Measurements from ENCODE around the gene GSTCD. TPM values are rescaled to one million over a fixed set of nuclear protein-coding genes. Genes with fewer than 3 reads are reported as not detected.

The GSTCD gene
- total and polyA plus RNA-seq, 9 of the 15 experiments (the other 6 are each of a cell fraction or from before 2014, with no cell fraction given), result 4.5 to 36.3 (median 16.0) TPM

GRCh38 chr4:105708181-105709080, at the start of gene GSTCD, which contains the start of gene INTS12 (continued):
- TF ChIP-seq, protein P1, sequence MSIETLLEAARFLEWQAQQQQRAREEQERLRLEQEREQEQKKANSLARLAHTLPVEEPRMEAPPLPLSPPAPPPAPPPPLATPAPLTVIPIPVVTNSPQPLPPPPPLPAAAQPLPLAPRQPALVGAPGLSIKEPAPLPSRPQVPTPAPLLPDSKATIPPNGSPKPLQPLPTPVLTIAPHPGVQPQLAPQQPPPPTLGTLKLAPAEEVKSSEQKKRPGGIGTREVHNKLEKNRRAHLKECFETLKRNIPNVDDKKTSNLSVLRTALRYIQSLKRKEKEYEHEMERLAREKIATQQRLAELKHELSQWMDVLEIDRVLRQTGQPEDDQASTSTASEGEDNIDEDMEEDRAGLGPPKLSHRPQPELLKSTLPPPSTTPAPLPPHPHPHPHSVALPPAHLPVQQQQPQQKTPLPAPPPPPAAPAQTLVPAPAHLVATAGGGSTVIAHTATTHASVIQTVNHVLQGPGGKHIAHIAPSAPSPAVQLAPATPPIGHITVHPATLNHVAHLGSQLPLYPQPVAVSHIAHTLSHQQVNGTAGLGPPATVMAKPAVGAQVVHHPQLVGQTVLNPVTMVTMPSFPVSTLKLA (conservative IDR thresholded peaks at IDR 0.05), result peak in 1 of 2 experiments; percentile 86
- TF ChIP-seq RBM25 (IDR thresholded peaks at IDR 0.05; ENCODE audit: low read depth, low read length, severe bottlenecking) (no peak), SNAPC5 (CRISPR knock-in tag; IDR thresholded peaks at IDR 0.05) (no peak), FOXJ3 (CRISPR knock-in tag; IDR thresholded peaks at IDR 0.05) (no peak), PTRF (tag; IDR thresholded peaks at IDR 0.05) (no peak), XRCC3 (IDR thresholded peaks at IDR 0.05) (peak; percentile 44; the same call in 1 of the 2 replicates), GATAD2A (IDR thresholded peaks at IDR 0.05) (peak; percentile 84; the same call in 1 of the 2 replicates), ZNF134 (CRISPR knock-in tag; conservative IDR thresholded peaks at IDR 0.05) (no peak), NFXL1 (CRISPR knock-in tag; IDR thresholded peaks at IDR 0.05) (no peak), ZFPM2 (CRISPR knock-in tag; IDR thresholded peaks at IDR 0.05) (no peak), ZNF140 (CRISPR knock-in tag; IDR thresholded peaks at IDR 0.05) (no peak), ZBTB8A (IDR thresholded peaks at IDR 0.05; ENCODE audit: partially characterized antibody) (no peak), BRF2 (IDR thresholded peaks at IDR 0.05; ENCODE audit: borderline replicate concordance, insufficient read depth, insufficient read length) (no peak), SMAD1 (IDR thresholded peaks at IDR 0.05; ENCODE audit: low read depth, low read length, partially characterized antibody) (peak; percentile 46), PHF21A (IDR thresholded peaks at IDR 0.05; ENCODE audit: borderline replicate concordance, low read depth) (no peak; the same call in 1 of the 2 replicates), FOXM1 (IDR thresholded peaks at IDR 0.05; ENCODE audit: low read depth) (peak; percentile 53; the same call in 1 of the 2 replicates), FOXM1 (CRISPR knock-in tag; IDR thresholded peaks at IDR 0.05; ENCODE audit: low read depth) (peak; percentile 24; the same call in 1 of the 2 replicates), BRD4 (IDR thresholded peaks at IDR 0.05) (peak; percentile 73; the same call in 1 of the 2 replicates), HOXB6 (CRISPR knock-in tag; IDR thresholded peaks at IDR 0.05; ENCODE audit: borderline replicate concordance) (no peak), ZNF778 (CRISPR knock-in tag; IDR thresholded peaks at IDR 0.05) (no peak), TBL1XR1 (IDR thresholded peaks at IDR 0.05; ENCODE audit: low read length in 2 of 2) (peak in 1 of 2 experiments; percentile 77; a peak in 2 of 4 replicates)
- TF ChIP-seq, protein P2, sequence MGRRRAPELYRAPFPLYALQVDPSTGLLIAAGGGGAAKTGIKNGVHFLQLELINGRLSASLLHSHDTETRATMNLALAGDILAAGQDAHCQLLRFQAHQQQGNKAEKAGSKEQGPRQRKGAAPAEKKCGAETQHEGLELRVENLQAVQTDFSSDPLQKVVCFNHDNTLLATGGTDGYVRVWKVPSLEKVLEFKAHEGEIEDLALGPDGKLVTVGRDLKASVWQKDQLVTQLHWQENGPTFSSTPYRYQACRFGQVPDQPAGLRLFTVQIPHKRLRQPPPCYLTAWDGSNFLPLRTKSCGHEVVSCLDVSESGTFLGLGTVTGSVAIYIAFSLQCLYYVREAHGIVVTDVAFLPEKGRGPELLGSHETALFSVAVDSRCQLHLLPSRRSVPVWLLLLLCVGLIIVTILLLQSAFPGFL (CRISPR knock-in tag; IDR thresholded peaks at IDR 0.05), result no peak; the same call in 1 of the 2 replicates
- TF ChIP-seq, protein P3, sequence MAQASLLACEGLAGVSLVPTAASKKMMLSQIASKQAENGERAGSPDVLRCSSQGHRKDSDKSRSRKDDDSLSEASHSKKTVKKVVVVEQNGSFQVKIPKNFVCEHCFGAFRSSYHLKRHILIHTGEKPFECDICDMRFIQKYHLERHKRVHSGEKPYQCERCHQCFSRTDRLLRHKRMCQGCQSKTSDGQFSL (CRISPR knock-in tag; IDR thresholded peaks at IDR 0.05), result peak; percentile 75; the same call in 1 of the 2 replicates
- TF ChIP-seq, protein P3 (tag; IDR thresholded peaks at IDR 0.05), result no peak; a peak in 1 of 4 replicates
